Body of pancreas (tissue), 4 donors: Measurements from ENCODE around the gene NUBP2.

Source experiments
- POLR2A ChIP-seq, 3 donors: fragments of 450-650 bp; IDR thresholded peaks; one replicate each; pipeline ENCODE4 v1.6.1; 2016; ENCODE audit warnings: antibody characterized with exemption in 3 of 3, mild to moderate bottlenecking in 2 of 3
- TF ChIP-seq, protein P1 (sequence below), 7 experiments: fragments of 450-650 bp in 4 of 7; fragments of 200-600 bp in 3 of 7; sonication (generic) in 3 of 7; IDR thresholded peaks; one replicate each; pipeline ENCODE4 v1.5.1; 2016 to 2019; ENCODE audit warnings: antibody characterized with exemption in 7 of 7

DNA sequence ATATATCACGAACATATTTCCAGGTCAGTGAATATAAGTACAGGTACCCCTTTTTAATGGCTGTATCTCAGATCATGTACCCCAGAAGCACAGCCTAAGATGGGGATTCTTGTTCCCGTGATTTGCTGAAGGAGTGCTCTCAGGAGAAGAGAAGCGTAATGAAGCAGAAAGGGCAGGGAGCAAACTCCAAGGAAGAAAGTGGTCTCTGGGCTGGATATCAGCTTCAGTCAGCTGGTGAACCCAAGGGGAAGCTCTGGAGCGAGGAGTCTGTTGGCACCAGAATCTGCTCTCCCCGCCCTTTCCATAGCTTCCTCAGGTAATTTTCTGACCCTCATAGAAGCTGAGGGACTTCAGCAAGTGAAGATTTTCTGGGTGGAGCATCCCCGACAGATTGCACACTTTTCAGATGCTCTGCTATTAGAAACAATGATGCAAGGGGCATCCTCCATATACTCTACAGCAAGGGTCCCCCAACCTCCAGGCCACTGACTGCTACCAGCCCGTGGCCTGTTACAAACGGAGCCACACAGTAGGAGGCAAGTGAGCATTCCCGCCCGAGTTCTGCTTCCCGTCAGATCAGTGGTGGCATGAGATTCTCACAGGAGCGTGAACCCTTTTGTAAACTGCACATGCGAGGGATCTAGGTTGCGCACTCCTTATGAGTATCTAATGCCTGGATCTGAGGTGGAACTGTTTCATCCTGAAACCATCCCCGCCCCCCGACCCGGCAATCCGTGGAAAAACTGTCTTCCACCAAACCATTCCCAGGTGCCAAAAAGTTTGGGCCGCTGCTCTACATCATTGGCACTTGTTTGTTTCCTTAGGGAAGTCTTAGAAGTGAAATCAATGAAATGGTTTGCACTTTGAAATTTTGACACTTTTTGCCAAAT lies 48.7 kb downstream of the NUBP2 start:
- TF ChIP-seq, protein P1, sequence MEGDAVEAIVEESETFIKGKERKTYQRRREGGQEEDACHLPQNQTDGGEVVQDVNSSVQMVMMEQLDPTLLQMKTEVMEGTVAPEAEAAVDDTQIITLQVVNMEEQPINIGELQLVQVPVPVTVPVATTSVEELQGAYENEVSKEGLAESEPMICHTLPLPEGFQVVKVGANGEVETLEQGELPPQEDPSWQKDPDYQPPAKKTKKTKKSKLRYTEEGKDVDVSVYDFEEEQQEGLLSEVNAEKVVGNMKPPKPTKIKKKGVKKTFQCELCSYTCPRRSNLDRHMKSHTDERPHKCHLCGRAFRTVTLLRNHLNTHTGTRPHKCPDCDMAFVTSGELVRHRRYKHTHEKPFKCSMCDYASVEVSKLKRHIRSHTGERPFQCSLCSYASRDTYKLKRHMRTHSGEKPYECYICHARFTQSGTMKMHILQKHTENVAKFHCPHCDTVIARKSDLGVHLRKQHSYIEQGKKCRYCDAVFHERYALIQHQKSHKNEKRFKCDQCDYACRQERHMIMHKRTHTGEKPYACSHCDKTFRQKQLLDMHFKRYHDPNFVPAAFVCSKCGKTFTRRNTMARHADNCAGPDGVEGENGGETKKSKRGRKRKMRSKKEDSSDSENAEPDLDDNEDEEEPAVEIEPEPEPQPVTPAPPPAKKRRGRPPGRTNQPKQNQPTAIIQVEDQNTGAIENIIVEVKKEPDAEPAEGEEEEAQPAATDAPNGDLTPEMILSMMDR (IDR thresholded peaks at IDR 0.05): no peak
- TF ChIP-seq POLR2A (IDR thresholded peaks at IDR 0.05): no peak
